GM18505 (cell line): ENCODE results near the gene VPS13D.

Source experiments
- ATAC-seq: cut with Tn5 transposase; IDR thresholded peaks from one replicate; pipeline ENCODE4 v1.9.1; 2021; ENCODE audit not compliant: unreplicated experiment
- POLR2A ChIP-seq: IDR thresholded peaks from 4 replicates; pipeline ENCODE4 v1.6.1; 2011; ENCODE audit warnings: borderline replicate concordance; ENCODE audit not compliant: insufficient read depth, insufficient read length; ENCODE audit errors: extremely low read depth

Gene VPS13D

DNA sequence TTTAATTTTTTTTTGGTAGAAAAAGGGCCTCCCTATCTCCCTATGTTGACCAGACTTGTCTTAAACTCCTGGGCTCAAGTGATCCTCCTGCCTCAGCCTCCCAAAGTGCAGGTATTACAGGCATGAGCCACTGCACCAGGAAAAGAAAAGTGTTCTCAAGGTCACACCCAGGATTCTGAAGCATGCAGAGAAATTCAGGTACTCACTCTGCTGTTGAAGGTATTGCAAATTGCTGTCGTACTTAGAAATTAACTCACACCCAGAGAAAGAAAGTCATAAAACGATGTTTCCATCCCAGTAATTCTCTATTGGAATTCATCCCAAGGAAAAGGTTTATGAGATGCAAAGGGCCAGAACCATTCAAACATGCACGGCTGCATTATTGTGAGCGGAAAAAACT is 314.5 kb downstream of the VPS13D start:
- ATAC-seq = no peak
- TF ChIP-seq POLR2A = no peak

DNA sequence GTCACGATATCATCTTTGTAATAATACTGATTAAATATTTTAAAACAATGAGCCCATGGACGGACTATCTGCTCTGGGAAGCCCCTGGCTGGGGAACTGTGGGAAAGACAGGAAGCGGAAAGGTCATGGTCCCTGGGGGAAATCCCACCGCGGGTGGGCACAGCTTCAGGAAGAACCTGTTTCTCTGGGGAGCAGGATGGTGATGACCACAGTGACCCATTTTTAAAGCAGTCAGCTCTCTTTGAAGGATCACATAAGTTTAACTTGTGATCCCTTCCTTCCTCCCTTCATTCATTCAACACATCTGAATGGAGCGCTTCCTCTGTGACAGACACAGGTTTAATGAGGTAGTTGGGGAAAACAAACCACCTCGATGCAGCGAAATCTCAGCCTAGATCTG is 315.2 kb downstream of the VPS13D start:
- no peak for TF ChIP-seq POLR2A

DNA sequence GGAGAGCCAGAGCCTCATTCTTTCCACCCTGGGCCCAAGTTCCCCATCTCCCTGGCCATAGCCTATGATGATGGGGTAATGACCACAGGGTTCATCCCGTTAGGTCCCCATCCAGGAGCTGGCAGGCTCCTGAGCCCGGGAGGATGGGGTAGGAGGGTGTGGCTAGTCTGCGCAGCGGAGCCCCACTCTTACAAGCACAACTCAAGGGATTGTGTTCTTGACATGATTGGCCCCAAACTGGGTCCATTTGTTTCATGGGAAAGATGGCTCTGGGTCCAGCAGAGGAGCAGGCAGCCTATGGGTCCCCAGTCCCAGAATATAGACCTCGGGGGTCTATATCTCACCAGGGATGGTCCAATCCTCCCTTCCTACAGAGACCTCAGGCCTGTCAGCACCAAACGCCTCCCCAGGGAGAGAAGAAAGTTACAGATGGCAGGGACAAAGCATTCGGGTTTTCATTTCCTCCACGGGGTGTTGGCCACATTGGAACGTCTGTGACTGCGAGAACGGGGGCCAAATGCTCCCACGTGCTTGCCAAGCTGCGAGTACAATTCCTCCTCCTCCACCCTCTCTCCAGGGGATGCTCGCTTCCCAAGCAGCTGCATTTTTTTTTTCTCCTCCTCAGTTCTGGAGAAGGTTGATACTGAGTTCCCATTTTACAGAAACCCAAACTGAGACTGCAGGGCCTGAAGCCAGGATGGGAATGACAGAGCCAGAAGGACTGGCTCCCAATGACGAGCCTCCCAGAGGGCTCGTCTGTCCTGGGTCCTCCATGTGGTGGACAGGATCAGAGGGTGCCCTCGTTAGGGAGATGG is 317.1 kb downstream of the VPS13D start:
- no peak for ATAC-seq
- TF ChIP-seq POLR2A = no peak

More for the DNA sequence above, 315.2 kb downstream of the VPS13D start:
- no peak for ATAC-seq

DNA sequence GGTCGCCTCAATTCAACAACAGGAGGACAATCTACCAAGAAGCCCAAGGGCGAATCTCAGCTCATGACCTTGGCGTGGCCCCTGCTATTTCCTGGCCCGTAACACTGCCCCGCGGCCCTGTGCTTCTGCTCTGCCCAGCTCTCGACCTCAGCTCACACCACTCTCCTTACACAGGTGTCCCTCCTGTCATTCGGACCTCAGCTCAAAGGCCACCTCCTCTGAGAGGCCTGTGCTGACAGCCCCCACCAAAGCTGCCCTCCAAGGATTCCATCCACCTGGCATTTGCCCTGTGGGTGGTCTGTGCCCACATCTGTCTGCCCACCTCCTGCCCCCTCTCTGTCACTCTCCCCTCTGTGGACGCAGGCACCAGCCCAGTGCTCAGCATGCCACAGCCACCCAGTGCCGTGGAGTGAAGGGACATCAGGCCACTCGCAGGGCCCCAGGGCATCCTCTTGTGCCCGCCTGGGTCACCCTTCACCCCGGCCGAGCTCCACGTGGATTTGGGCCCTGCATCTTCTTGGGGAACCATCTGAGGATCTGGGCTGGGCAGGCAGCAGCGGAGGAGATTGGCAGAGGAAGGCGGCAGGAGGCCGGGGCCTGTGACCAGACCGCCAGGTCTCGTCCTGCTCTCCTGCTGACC is 317.9 kb downstream of the VPS13D start:
- no peak for ATAC-seq
- TF ChIP-seq POLR2A = no peak

DNA sequence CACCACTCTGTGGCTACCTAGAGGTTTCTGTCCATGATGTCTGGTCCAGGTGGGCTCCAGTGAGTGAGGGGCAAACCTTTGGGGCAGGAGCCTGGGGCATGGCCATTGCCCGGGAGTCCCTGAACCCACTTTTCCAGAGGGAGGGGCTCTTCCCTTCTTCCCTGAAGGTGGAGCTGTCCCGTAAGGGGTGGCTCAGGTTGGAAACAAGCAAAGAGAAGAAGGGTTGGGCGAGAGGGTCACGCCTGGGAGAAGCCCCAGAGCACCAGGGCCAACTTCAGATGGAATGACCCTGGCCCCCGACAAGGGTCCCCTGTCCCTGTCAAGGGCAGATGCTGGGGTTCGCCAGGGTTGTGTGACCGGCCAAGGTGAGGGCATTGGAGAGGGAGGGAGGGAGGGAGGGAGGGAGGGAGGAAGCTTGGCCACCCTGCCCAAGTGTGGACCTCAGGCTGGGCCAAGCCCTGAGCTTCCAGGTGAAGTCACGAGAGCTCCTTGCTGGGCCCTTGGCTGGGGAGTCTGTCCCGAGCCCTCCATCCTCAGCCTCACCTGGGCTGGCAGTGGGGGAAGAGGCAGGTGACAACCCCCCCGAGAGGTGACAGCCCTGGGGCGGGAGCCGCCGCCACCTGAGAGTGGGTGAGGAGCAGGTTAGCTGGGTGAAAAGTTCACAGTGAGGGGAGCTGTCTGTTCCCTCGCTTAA is 318.6 kb downstream of the VPS13D start:
- no peak for ATAC-seq
- no peak for TF ChIP-seq POLR2A

DNA sequence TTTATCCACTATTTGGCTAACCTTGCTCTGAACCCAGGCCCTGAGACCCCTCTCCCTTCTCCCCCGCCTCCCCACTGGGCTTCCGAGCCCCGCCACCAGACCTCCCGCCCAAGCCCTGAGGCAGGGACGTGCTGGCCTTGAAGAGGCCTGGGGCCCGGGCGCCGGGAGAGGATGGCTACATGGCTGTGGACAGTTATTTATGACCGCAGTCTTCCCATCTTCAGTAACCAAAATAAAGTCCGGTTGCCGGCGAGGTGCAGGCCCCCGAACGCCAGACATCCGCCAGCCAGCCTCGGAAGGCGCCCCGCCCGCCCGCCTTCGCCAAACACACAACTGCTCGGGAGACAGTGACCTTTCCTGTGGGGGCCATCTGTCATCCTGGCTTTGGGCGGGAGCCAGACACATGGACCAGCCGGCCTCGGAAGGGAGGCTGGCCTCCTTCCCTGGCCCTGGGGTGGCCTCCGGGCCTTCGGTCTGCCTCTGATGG is 319.2 kb downstream of the VPS13D start:
- ATAC-seq = no peak
- no peak for TF ChIP-seq POLR2A

DNA sequence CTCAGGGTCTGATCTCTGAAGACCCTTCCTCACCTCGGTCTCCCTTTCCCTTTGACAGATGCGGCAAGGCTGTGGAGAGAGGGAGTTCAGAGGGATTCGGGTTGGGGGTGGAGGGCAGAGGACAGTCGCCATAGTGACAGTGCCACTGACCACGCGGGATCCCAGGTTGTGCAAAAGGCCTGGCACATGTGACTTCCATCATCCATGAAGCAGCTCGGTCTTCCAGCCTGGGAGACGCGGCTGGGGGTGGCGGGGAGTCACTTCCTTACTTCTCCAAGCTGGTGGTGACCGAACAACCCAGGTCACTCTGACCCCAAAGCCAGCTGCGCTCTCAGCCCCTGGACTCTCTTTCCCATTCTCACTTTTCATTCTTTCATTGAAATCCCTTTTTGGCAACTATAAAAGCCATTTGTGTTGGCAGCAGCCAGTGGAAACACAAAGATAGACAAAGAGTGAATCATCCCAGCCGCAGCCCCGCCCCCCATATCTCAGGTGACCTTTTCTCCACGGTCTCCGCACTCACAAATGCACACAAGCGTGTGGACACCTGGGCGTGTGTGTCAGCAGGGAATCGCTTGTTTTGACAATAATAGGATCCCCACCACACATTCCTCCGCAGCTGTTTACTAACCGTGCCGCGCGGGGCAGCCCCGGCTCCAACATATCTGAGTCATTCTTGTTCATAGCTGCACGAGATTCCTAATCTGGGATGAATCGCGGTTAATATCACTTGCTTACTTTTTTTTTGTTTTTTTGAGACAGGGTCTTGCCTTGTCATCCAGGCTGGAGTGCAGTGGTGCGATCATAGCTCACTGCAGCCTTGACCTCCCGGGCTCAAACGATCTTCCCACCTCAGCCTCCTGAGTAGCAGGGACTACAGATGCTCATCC is 319.9 kb downstream of the VPS13D start:
- ATAC-seq = no peak
- TF ChIP-seq POLR2A = no peak

DNA sequence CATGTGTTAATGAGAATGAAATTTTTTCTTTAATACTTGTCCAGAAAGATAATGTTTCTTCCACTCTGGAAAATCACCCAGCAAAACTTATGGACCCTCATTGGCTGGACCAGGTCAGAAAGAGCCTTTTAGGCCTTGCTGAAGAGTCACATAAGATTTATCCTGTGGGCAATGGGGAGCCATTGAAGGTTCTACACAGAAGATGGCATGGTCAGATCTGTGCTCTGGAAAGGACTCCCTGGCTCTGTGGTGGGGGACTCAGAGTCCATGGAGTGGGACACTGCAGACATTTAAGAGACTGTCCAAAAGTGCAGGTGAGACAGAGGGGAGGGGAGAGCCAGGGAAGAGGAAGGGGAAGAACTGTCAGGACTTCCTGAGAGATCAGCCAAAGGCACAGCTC is 321.8 kb downstream of the VPS13D start:
- no peak for ATAC-seq
- no peak for TF ChIP-seq POLR2A

DNA sequence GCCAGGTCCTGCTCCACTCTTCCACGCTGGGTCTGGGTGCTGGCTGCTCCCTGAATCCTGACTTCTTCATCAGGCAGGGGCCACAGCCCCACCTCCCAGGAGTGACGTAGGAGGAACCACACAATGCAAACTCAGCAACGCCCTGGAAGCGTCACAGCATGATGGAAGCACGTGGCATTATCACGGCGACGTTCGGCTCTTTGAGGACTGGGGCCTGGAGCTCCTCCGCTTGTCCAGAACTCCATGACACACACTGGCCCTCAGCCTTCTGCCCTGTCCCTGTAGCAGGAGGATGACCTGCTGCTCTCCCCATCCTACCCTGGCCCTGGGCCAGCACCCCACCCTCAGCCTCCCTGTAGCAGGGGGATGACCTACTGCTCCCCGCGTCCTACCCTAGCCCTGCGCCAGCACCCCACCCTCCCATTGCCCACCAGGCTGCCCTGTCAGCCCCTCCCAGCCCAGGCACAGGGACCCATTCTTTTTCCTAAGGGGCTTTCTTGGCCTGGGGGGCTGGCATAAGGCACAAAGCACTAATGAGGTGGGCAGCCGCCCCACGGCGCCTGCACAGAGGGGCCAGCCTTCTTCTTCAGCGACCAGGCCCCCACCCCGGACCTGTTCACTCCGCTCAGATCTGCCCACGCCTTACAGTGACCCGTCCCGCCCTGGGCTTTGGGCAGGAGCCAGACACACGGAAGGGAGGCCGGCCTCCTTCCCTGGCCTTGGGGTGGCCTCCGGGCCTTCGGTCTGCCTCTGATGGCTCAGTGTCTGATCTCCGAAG is 322.5 kb downstream of the VPS13D start:
- ATAC-seq = no peak

DNA sequence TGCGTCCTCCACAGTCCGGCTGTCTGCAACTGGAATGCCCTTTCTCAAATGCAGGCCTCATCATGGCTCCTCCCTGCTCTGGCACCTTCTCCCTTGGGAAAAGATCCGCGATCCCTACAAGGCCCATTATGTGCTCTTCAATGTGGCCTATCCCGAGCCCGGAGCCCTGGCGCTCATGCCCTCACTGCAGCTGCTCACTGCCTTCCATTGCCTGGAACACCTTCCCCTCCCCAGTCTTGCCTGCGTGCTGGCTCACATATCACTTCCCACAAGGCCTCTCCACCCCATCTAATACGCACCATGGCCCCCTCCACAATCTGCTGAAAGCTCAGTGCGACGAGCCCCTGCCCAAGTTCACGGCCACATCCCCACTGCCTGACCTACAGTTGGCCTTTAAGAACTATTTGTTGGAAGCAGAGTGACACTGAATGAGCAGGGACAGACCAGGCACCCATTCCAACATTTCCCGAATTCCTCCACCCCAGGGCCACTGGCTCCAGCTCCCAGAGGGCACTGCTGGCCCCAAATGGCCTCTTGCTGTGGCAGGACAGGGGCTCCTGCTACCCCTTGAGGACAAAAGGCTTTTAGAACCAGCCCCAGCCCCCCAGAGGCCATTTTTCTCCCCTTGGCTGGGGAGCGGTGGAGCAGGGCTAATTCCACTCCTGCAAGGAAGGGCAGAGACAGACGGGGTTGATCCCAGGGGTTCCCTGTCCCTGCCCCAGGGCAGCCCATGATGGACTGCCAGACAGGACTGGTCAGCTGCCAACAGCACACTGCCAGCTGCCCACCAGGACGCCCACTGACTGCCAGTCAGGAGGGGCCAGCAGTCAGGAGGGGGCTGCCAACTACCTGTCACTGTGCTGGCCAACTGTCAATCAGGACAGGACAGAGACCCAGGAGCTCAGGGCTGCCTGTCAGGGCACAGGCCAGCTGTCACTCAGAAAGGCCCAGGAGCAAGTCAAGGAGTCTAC is 323.4 kb downstream of the VPS13D start:
- no peak for ATAC-seq
- no peak for TF ChIP-seq POLR2A

More for the DNA sequence above, 322.5 kb downstream of the VPS13D start:
- TF ChIP-seq POLR2A = no peak

DNA sequence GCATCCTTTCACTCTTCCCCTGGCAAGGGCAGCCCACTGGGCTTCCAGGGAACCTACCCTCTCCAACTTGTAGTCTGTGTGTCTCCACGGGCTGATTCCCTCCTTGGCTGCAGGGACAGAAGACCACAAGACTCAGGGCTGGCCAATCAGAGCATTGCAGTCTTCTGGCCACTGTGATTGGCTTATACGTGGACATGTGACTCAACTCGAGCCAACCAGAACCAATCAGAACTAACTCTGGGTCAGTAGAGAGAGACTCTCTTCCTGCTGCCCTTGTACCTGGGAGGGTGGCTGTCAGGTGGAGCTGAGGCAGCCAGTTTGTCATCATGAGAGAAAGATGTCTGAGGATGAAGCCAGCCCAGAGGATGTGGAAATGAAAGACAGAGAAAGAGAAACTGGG is 324.1 kb downstream of the VPS13D start:
- no peak for TF ChIP-seq POLR2A
- ATAC-seq = no peak
